Measurements from ENCODE around the gene SCN4A.

- TF ChIP-seq YY1 (IDR thresholded peaks at IDR 0.05; ENCODE audit: insufficient read depth, insufficient read length) = no peak
- TF ChIP-seq ZNF274 (IDR thresholded peaks at IDR 0.05; ENCODE audit: low read depth, low read length) = no peak
- TF ChIP-seq SUZ12 (IDR thresholded peaks at IDR 0.05; ENCODE audit: extremely low read depth, insufficient read depth, insufficient read length) = no peak
Observed at GRCh38 chr17:63919311-63919723, 53.4 kb downstream of the SCN4A start.
